GM23338 (cell line): ENCODE data around the gene CREB3L2. TPM values are rescaled to one million over a fixed set of nuclear protein-coding genes. Genes with fewer than 3 reads are reported as not detected.

Experiments
- ATAC-seq: fragments of 200-7000 bp; cut with Tn5 transposase; 3 replicates; pipeline ENCODE4 v1.9.1; 2020
- DNase-seq: peaks from one replicate; pipeline ENCODE4 v3.0.0-alpha.2; 2015; ENCODE audit warnings: low spot score
- H2AFZ ChIP-seq: fragments of 200-600 bp; sonication (generic); 2 replicates; pipeline ENCODE4 v1.8.0; 2016; ENCODE audit warnings: antibody characterized with exemption, mild to moderate bottlenecking, moderate library complexity
- H3F3A ChIP-seq: fragments of 200-600 bp; sonication (generic); replicated peaks from 2 replicates; pipeline ENCODE4 v1.8.0; 2017; ENCODE audit warnings: antibody characterized with exemption, mixed run types, low read depth
- H3K27ac ChIP-seq: fragments of 200-600 bp; sonication (generic); 2 replicates; pipeline ENCODE4 v1.6.1; 2016; ENCODE audit warnings: low read depth
- H3K27me3 ChIP-seq: fragments of 200-600 bp; sonication (generic); 2 replicates; pipeline ENCODE4 v1.8.0; 2016; ENCODE audit warnings: mild to moderate bottlenecking, mixed run types, moderate library complexity; ENCODE audit not compliant: insufficient read depth
- H3K36me3 ChIP-seq: fragments of 200-600 bp; sonication (generic); 2 replicates; pipeline ENCODE4 v1.8.0; 2016; ENCODE audit warnings: mild to moderate bottlenecking; ENCODE audit not compliant: insufficient read depth
- H3K4me1 ChIP-seq: fragments of 200-600 bp; sonication (generic); 2 replicates; pipeline ENCODE4 v1.8.0; 2016; ENCODE audit warnings: mild to moderate bottlenecking, moderate library complexity; ENCODE audit not compliant: insufficient read depth
- H3K4me2 ChIP-seq: fragments of 200-600 bp; sonication (generic); 2 replicates; pipeline ENCODE4 v1.7.1; 2017; ENCODE audit warnings: mixed run types
- H3K4me3 ChIP-seq: fragments of 200-600 bp; sonication (generic); 2 replicates; pipeline ENCODE4 v1.6.1; 2016; ENCODE audit warnings: mixed run types
- H3K79me2 ChIP-seq: fragments of 200-600 bp; sonication (generic); replicated peaks from 2 replicates; pipeline ENCODE4 v1.8.0; 2017; ENCODE audit warnings: mild to moderate bottlenecking; ENCODE audit not compliant: insufficient read depth
- H3K9me2 ChIP-seq: fragments of 200-600 bp; sonication (generic); 2 replicates; pipeline ENCODE4 v1.8.0; 2017; ENCODE audit not compliant: insufficient read depth
- H4K20me1 ChIP-seq: fragments of 200-600 bp; sonication (generic); replicated peaks from 2 replicates; pipeline ENCODE4 v1.8.0; 2017; ENCODE audit warnings: mild to moderate bottlenecking; ENCODE audit not compliant: insufficient read depth
- H3K27ac Mint-ChIP-seq: 2 replicates; pipeline ENCODE4 v1.8.0; 2020; ENCODE audit warnings: inconsistent platforms, mild to moderate bottlenecking, moderate library complexity, mixed read lengths
- H3K27me3 Mint-ChIP-seq: 3 replicates; pipeline ENCODE4 v1.8.0; 2022; ENCODE audit warnings: low read depth, mild to moderate bottlenecking, moderate library complexity, mixed read lengths, inconsistent platforms; ENCODE audit not compliant: insufficient read depth, poor library complexity
- H3K36me3 Mint-ChIP-seq: 3 replicates; pipeline ENCODE4 v1.8.0; 2021; ENCODE audit warnings: low read depth, mild to moderate bottlenecking, inconsistent platforms, moderate library complexity, mixed read lengths
- H3K4me1 Mint-ChIP-seq: 3 replicates; pipeline ENCODE4 v1.8.0; 2020; ENCODE audit warnings: mild to moderate bottlenecking, inconsistent platforms, mixed read lengths
- H3K4me3 Mint-ChIP-seq: 3 replicates; pipeline ENCODE4 v1.8.0; 2021; ENCODE audit warnings: moderate library complexity, mild to moderate bottlenecking, inconsistent platforms, mixed read lengths
- H3K9me3 Mint-ChIP-seq: 3 replicates; pipeline ENCODE4 v1.8.0; 2020; ENCODE audit warnings: moderate library complexity, mild to moderate bottlenecking, inconsistent platforms, mixed read lengths
- EZH2phosphoT487 ChIP-seq: fragments of 200-600 bp; sonication (generic); IDR thresholded peaks from one replicate; pipeline ENCODE4 v1.8.1; 2018; ENCODE audit warnings: antibody characterized with exemption; ENCODE audit not compliant: unreplicated experiment
- JUNB ChIP-seq: IDR thresholded peaks from one replicate; pipeline ENCODE4 v1.6.1; 2016; ENCODE audit warnings: antibody characterized with exemption; ENCODE audit not compliant: unreplicated experiment
- REST ChIP-seq: IDR thresholded peaks from one replicate; pipeline ENCODE4 v1.6.1; 2018; ENCODE audit warnings: antibody characterized with exemption; ENCODE audit not compliant: unreplicated experiment
- STAT1 ChIP-seq: IDR thresholded peaks from one replicate; pipeline ENCODE4 v1.6.1; 2016; ENCODE audit warnings: antibody characterized with exemption; ENCODE audit not compliant: unreplicated experiment
- polyA plus RNA-seq: library from polyadenylated mRNA; unstranded; fragments of >200 nt; fragmentation: Nextera tagmentation; extraction: Ambion mirVana; gene quantifications from 2 replicates; pipeline ENCODE4 v1.2.1, GENCODE V29; 2016
- total RNA-seq: library from RNA; depleted of rRNA; stranded (reverse); fragments of >200 nt; shearing (Covaris generic); gene quantifications from 2 replicates; pipeline ENCODE4 v1.2.3, GENCODE V29; 2014
- TF ChIP-seq, protein P1 (sequence below), 2 experiments: fragments of 200-600 bp in 1 of 2; sonication (generic) in 1 of 2; conservative IDR thresholded peaks; 2 replicates each; pipeline versions ENCODE4 v1.5.1 to v1.6.1; 2016 to 2017; ENCODE audit warnings: antibody characterized with exemption in 2 of 2, low read depth in 2 of 2, mild to moderate bottlenecking in 2 of 2, moderate library complexity in 1 of 2

Gene CREB3L2
- total and polyA plus RNA-seq, 2 experiments from 2014 or later = 14.5 to 27.1 TPM

- TF ChIP-seq REST = no peak
- no peak for TF ChIP-seq JUNB
Measured at GRCh38 chr7:138023618-138024342, 21.9 kb upstream of the CREB3L2 start (continued).

GRCh38 chr7:138021889-138022288 lies 20.0 kb upstream of the CREB3L2 start:
- no peak for DNase-seq
- no peaks in the 10 kb centered on the region for H3K27me3 ChIP-seq
- H3K79me2 ChIP-seq = no peaks in the 10 kb centered on the region
- Mint-ChIP-seq H3K4me1 (peaks cover 7% of the 10 kb centered on the region; the same call in 2 of the 3 replicates), H3K9me3 (peaks cover 49% of the 10 kb centered on the region), H3K4me3 (no peak overlapping the region), H3K27ac (no peak overlapping the region), H3K27me3 (peaks cover 2% of the 10 kb centered on the region), H3K36me3 (peaks cover 33% of the 10 kb centered on the region)
- no peak overlapping the region for H3K4me3 ChIP-seq
- no peaks in the 10 kb centered on the region; the same call in 1 of the 2 replicates for H3K9me2 ChIP-seq
- ATAC-seq = no peak
- TF ChIP-seq, protein P1, sequence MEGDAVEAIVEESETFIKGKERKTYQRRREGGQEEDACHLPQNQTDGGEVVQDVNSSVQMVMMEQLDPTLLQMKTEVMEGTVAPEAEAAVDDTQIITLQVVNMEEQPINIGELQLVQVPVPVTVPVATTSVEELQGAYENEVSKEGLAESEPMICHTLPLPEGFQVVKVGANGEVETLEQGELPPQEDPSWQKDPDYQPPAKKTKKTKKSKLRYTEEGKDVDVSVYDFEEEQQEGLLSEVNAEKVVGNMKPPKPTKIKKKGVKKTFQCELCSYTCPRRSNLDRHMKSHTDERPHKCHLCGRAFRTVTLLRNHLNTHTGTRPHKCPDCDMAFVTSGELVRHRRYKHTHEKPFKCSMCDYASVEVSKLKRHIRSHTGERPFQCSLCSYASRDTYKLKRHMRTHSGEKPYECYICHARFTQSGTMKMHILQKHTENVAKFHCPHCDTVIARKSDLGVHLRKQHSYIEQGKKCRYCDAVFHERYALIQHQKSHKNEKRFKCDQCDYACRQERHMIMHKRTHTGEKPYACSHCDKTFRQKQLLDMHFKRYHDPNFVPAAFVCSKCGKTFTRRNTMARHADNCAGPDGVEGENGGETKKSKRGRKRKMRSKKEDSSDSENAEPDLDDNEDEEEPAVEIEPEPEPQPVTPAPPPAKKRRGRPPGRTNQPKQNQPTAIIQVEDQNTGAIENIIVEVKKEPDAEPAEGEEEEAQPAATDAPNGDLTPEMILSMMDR (conservative IDR thresholded peaks at IDR 0.05; ENCODE audit: low read depth in 2 of 2) = 0 out of 4 replicates have a peak, but pooled peaks of 1 of the 2 experiments have one; percentile 11
- TF ChIP-seq EZH2phosphoT487 (no peak), REST (no peak), STAT1 (no peak)
- peaks cover 18% of the 10 kb centered on the region for H3K4me1 ChIP-seq
- H3K36me3 ChIP-seq = peaks cover 4% of the 10 kb centered on the region; the same call in 1 of the 2 replicates
- H3K27ac ChIP-seq = no peak overlapping the region
- H3K4me2 ChIP-seq = no peak overlapping the region
- no peaks in the 10 kb centered on the region for H4K20me1 ChIP-seq
- no peak overlapping the region for H2AFZ ChIP-seq
- no peaks in the 10 kb centered on the region for H3F3A ChIP-seq
